Right lung (tissue), 5 donors: ENCODE results near the gene VPS33A. TPM values are rescaled to one million over a fixed set of nuclear protein-coding genes. Genes with fewer than 3 reads are reported as not detected.
"Not testable (repeated sequence)": the region's sequence is repeated elsewhere in the genome, so short reads cannot be mapped to it uniquely, and the experiment has no call there.

Experiments used
- DNase-seq, 2 donors: peaks; one replicate each; pipeline ENCODE4 v3.0.0-alpha.2; 2013
- polyA plus RNA-seq, 5 donors: library from polyadenylated mRNA; unstranded; fragments of 120-200 nt; gene quantifications; one replicate each; pipeline versions ENCODE4 v1.2.1 to v1.2.3, GENCODE V29; 2013; ENCODE audit warnings: inconsistent platforms in 1 of 5, low replicate concordance in 1 of 5; ENCODE audit not compliant: insufficient read length in 5 of 5, insufficient read depth in 1 of 5

VPS33A gene
- polyA plus RNA-seq, 5 donors, result 9.9 to 17.8 (median 15.3) TPM

DNA sequence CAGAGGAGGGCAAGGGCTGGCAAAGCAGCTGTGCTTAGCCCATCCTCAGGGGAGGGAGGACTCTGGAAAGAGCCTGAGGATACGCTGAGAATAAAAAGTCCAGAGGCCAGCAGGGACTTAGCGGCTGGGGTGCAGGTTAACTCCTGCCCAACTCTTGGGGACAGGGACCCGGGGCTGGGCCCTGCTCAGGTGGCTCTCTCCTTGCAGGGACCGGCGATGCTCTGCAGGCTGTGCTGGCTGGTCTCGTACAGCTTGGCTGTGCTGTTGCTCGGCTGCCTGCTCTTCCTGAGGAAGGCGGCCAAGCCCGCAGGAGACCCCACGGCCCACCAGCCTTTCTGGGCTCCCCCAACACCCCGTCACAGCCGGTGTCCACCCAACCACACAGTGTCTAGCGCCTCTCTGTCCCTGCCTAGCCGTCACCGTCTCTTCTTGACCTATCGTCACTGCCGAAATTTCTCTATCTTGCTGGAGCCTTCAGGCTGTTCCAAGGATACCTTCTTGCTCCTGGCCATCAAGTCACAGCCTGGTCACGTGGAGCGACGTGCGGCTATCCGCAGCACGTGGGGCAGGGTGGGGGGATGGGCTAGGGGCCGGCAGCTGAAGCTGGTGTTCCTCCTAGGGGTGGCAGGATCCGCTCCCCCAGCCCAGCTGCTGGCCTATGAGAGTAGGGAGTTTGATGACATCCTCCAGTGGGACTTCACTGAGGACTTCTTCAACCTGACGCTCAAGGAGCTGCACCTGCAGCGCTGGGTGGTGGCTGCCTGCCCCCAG lies 60.0 kb downstream of the VPS33A start:
- no peak for DNase-seq

DNA sequence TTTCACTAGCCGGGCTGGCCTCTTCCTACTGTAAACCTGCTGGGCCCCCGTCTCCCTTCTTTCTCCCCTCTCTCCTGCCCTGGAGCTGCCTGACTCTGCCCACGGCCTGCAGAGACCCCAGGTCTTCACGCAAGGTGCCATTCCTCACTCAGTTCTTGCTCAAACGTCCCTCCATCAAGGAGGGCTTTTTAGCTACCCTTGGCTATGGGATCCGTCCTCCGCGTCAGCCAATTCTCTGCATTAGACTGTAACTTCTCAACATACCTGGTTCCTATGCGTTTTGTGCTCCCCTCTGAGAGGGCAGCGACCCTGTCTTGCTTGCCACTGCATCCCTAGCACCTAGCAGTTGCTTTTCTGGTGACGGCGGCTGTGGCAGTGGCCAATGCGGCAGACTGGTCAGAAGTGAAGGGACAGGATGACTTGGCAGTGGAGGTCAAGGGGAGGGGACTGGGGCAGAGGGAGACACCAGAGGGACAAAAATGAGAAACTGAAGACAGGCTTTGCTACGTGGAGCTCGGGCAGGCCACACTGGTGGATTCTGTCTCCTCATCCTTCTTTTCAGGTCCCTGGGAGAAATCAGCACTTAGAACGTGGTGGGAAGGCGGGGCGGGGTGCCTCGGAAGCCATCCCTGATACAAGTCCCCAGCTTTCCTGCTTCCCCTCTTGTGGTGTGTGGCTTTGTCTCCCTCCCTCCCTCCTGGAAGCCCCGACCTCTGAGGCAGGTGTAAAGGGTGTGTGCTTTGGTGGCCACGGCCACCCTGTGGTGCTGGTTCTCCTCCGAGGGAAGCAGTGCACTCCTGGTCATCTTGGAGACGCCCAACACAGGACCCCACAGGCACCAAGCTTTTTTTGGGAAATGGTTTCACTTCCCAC lies 61.0 kb downstream of the VPS33A start:
- DNase-seq, result no peak

DNA sequence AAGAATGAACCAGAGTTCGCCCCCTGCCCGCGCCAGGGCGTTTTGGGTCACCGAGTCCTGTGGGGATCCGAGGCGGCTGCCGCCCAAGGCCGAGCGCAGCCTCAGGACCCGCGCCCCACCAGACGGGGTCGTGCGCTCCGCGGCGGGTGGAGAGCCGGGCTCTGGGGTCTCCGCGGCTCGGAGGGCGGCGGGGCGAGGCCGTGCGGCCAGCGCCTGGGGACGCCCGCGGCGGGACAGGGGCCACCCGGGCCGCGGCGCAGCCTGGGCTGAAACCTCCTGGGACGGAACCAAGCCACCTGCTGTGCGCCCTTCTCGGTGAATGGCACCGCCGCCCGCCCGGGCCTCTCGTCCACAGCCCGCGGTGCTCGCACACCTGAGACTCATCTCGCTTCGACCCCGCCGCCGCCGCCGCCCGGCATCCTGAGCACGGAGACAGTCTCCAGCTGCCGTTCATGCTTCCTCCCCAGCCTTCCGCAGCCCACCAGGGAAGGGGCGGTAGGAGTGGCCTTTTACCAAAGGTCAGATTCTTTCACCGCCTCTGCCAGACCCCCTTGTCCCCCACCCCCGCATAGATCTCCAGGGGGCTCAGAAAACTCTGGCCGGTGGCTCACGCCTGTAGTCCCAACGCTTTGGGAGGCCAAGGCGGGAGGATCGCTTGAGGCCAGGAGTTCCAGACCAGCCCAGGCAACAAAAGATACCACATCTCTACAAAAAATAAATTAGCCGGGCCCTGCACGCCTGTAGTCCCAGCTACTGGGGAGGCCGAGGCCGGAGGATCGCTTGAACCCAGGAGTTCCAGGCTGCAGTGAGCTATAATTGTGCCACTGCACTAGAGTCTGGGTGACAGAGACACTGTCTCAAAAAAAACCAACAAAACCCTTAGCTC lies 61.9 kb downstream of the VPS33A start:
- DNase-seq, result no peak

- DNase-seq, result no peak
Measured at GRCh38 chr12:122203301-122204166, 62.8 kb downstream of the VPS33A start, which contains the start of gene B3GNT4. Gene B3GNT4, plus strand, starts transcription at chr12:122203709. Its CDS starts 910 bp downstream, at chr12:122204619.

- not testable (repeated sequence) for DNase-seq
Measured at GRCh38 chr12:122202811-122203210, 63.5 kb downstream of the VPS33A start.

DNA sequence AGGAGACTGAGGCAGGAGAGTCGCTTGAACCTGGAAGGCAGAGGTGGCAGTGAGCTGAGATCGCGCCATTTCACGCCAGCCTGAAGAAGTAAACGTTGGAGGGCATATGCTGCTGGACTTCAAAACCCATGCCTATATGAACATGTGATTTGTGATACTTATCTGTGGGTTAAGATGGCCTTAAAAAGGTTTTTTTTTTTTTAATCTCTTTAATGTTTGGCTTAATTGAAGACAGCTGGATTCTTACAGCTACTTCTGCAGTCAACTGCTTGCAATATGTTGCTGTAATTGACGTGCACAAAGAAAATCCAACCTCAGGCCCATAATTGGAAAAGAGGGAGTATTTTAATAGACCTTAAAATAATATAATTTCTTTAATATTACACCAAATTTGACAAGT lies 64.3 kb downstream of the VPS33A start:
- no peak for DNase-seq

DNA sequence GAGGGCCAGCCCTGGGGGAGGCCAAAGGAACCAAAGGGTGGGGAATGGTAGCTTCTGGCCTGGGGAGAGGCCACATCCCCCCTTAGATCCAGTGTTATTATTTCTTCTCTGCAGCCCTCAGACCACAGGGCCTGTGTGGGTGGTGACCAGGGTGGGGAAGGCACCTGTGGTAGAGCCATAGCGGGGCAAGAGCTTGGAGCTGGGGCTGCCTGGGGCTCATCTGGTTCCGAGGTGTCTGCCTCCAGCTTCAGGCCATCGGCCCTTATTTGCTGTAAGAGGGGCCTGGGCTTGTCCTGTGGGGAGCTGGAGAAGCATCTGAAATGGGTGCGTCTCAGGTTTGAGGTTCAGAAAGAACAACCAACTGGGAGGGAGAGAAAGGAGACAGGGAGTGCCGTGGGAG lies 64.9 kb downstream of the VPS33A start:
- DNase-seq, result no peak

DNA sequence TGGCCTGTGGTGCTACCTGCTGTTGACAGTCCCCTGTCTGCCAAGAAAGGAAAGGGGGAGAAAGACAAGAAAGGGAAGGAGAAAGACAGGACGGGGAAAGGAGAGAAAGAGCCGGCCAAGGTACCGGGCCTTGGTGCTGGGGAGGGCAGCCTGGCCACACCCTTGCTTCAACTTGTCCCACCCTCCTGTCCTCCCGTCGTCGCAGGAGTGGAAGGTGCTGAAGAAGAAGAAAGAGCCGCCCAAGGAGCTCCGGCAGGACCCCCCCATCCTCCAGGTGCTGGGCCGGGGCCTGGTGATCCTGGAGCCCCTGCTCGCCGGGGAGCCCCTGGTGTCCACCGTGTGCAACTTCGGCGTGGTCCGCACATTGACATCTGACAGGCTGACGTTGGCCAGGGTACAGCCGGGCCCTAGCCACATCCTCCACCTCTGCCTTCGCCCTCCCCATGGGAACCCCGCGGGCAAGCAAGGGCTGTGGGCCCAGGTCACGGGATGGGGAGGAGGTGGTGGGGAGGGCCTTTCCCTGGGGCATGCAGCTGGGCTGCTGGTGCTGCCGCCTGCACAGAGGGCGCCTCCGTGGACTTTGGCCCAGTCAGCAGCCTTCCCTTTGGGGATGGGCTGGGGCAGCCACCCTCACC lies 65.6 kb downstream of the VPS33A start:
- no peak for DNase-seq

DNA sequence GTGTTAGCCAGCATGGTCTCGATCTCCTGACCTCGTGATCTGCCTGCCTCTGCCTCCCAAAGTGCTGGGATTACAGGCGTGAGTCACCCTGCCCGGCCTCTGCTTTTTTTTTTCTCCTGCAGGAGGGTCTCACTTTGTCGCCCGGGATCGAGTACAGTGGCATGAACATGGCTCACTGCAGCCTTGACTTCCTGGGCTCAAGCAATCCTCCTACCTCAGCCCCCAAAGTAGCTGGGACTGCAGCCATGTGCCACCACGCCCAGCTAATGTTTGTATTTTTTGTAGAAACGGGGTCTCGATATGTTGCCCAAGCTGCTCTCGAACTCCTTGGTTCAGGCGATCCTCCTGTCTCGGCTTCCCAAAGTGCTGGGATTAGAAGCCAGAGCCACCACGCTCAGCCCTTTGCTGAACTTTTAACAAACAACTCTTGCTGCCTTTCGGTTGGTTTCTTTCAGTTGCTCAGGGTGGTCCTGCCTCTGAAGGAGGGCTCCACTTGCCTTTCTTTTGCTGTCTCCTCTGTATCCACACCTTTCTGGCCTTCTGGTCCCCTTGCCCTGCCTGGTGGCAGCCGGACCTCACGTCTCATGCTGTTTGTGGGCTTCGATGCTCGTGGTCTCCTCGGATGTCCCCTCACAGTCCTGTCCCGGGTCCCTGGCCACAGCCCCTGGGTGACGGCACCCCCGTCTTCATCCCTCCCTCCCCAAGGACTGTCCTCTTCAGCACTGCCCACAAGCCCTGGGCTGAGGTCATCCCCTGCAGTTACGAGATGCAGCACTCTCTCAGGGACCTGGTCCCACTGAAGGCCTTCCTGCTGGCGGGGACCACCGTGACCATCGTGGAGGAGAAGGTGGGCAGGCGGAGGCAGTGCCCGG lies 66.6 kb downstream of the VPS33A start:
- no peak for DNase-seq

DNA sequence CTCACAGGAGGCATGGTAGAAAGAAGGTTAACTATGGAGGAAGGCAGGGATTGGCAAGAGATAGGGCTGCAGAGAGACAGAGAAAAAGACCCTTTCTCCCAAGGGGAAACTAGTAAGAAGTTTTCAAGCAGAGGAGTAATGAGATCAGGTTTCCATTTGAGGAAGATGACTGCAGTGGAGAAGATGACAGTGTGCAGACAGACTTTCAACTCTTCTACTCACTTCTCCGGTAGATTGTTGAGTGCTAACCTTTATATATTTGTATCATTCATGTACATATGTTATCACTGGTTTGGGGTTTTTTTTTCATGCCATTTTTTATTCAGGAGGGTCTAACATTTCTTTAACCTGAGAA lies 68.7 kb downstream of the VPS33A start:
- no peak for DNase-seq

DNA sequence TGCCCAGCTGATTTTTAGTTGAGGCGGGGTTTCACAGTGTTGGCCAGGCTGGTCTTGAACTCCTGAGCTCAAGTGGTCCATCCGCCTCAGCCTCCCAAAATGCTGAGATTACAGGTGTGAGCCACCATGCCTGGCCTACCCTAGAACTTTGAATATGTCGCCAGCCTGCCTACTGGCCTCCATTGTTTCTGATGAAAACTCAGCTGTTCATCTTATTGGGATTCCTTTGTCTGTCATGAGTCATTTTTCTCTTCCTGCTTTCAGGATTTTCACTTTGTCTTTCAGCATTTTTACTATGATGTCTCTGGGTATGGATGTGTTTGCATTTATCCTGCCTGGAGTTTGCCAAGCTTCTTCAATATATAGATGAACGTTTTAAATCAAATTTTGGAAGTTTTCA lies 70.9 kb downstream of the VPS33A start:
- DNase-seq, result no peak

- no peak for DNase-seq
Measured at GRCh38 chr12:122194804-122195203, 71.5 kb downstream of the VPS33A start.

DNA sequence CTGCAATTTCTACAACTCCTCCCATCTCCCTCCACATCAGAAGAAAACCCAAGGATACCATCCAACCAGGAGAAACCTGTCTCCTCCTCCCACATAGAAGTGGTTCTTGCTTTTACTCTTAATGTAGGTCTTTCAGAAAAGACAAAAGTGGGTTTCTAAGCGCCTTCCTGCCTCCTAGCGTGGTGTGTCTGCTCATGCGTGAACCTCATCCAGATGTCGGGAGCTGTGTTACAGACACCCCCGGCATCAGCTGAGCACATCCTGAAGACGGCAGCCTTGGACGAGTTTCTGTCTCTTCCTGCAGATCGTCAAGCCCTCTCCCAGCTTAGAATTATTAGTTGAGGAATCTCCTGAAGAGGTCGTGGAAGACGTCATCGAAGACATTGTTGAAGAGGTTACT lies 73.9 kb downstream of the VPS33A start:
- DNase-seq, result no peak

GRCh38 chr12:122190842-122191668 lies 75.2 kb downstream of the VPS33A start:
- no peak for DNase-seq

DNA sequence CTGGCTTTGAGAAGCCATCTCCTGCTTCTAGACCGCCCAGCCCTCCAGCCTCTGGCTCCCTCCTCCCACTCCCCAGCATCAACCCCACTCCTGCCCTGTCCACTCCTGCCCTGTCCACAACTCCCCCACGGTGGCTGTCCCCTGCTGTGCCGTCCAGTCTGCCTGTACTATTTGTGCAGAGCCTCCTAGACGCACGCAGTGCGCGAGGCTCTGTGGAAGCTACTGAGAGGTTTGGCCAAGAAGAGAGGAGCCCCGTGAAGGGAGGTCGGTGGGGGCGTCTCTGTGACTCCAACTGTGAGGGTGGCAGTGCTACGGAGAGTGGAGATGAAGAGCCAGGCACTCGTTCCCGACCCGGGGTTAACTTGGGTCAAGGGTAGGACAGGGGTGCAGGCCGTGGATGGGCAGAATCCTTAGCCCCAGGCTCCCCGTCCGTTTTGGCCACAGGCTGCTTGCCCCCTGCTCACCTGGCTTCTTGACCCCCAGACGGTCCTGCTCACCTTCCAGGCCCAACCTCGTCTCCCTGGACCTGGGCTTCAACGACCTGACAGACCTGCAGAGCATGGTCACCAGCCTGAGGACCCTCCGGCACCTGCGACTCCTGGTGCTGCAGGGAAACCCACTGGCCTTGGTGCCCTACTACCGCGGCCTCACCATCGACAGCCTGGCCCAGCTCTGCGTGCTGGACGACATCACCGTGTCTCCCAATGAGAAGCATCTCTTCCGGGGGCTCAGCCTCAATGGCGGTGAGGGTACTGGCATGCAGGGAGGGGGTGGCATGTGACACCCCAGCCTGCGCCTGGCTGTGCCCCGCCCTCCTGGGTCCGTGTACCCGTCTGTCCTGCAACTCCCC lies 76.4 kb downstream of the VPS33A start:
- no peak for DNase-seq

- DNase-seq, result no peak
Measured at GRCh38 chr12:122187466-122187865, 78.8 kb downstream of the VPS33A start.

DNA sequence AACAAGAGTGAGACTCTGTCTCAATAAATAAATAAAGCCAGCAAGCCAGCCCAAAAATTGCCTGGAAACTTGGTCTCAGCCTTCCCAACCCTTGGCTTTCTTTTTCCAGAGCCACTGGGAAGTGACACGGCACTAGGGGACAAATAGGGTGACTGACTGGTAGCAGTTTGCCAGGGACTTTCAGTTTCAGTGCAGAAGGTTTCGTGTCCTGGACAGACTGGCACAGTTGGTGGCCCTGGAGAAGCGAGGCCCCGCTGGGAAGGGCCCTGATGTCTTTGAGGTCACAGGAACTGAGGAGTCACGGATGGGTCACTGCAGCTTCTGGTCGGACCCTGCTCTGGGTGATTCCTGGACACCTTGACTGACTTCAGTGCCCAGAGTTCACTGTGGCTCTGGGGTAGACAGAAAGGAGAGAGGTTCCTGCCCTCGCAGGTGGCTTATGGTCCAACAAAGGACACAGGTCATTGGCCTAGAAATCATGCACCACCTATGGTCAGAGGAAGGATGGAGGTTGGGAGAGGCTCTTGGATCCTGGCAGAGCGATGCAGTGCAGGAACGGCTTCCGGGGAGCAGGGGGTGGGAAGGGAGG lies 80.7 kb downstream of the VPS33A start:
- DNase-seq, result no peak
